ENCODE results near the gene FCHSD2. TPM values are rescaled to one million over a fixed set of nuclear protein-coding genes. Genes with fewer than 3 reads are reported as not detected.

The FCHSD2 gene
- total RNA-seq, 1 donor from 2014 or later: 31.1 TPM

DNA sequence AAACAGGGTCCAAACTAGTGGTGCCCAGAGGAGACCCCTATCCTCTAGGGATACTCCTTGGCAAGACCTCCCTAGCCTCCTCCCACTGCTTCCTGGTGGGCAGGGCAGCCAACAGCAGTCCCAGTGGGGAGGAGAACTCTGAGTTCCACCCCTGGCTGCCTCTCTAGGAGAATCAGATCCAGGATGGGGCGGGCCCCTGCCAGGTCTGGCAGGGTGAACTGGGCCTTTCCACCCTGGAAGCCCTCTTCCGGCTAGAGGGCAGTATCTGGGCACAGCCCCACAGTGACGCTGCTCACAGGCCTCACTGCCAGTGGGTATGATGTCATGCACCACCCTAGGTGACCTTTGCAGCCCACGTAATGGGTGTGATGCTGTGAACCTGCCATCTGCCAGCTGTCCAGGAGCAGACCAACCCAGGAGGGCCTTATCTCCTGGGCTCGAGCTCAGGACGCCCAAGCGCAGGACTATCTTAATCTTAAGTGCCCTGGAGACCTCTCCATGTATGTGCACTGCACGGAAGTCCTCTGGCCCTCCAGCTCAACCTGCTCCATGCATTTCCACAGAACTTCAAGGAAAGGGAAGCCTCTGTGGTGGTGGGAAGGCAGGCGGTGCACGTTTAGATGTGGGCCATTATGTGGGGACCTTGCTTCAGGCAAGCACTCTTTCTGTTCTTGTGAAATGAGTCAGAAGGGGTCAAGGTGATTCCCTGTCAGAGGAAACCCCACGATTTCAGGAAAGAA lies 31.8 kb upstream of the FCHSD2 start:
- intact Hi-C loops (cut with micrococcal nuclease): no loop called here

DNA sequence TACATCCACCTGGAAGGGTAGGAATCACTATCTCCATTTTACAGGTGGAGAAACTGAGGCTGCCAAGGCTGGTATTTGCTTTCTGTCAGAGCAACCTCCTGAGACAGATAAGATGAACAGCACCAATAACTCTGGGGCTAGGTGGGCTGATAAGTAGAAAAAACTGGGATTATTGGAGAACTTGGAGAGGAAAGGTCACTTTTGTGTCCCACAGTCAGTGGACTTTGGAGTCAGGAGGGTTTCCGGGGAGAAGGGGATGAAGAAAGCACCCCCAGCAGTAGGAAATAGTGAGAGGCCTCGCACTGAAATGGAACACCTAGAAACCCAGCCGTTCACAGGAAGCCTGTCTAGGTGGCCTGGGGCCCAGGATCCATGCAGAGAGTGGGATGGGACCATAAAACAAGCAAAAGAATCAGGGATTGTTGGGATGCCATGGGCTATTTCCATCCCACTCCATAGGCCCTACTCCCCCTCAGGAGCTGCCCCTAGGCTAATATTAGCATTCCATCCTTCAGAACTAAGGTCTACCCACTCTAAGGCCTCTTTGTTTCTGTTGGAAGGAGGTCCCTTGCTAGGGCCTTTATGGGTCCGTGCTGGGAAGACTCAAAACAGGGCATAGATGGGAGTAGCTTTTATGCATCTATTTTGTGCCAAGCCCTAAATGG lies 31.0 kb upstream of the FCHSD2 start:
- intact Hi-C loops (cut with micrococcal nuclease): no loop called here

DNA sequence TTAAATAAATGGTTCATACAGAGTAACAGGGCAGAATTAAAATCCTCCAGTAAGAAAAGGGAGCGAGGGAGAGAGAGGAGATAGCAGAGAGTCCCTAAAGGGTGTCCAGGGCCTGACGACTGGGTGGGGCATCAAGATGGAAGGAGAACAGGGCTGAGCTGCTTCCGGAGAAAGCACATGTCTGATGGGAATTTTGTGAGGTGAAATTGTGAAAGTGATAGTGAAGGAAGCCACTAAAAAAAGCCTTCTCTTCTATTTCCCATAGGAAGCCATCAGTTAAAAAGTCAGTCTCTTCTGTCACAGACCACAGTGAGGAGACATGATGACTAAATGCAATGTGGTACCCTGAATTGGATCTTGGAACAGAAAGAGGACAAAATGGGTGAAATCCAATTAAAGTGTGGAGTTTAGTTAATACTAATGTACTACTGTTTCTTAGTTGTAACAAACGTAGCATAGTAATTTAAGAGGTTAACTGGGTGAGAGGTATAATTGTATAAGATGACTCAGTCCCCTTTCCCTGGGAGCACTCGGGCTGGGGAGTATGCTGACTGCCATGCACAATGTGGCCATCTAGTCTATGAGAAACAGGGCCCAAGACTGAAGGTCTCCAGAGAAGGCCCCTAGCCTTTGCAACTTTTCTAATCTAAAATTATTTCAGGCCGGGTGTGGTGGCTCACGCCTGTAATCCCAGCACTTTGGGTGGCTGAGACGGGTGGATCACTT lies 29.5 kb upstream of the FCHSD2 start:
- intact Hi-C loops (cut with micrococcal nuclease): no loop called here

DNA sequence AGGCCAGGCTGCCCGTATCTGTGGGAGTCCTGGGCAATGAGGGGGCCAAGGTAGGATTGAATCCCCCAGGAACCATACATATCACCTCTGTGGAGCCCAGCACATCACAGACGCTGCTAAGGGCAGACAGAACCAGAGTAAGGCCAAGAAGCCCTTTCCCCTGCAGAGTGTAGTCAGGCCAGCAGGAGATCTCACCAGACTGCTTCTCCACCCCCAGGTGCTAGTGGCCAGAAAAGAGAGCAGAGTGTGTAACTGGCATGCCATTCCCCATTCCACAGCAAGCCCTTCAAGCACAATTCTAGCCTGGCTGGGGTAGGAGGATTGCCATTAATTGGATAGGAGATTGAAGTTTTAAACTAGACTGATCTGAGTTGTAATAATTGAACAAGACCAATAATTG lies 28.0 kb upstream of the FCHSD2 start:
- intact Hi-C loops (cut with micrococcal nuclease): no loop called here

DNA sequence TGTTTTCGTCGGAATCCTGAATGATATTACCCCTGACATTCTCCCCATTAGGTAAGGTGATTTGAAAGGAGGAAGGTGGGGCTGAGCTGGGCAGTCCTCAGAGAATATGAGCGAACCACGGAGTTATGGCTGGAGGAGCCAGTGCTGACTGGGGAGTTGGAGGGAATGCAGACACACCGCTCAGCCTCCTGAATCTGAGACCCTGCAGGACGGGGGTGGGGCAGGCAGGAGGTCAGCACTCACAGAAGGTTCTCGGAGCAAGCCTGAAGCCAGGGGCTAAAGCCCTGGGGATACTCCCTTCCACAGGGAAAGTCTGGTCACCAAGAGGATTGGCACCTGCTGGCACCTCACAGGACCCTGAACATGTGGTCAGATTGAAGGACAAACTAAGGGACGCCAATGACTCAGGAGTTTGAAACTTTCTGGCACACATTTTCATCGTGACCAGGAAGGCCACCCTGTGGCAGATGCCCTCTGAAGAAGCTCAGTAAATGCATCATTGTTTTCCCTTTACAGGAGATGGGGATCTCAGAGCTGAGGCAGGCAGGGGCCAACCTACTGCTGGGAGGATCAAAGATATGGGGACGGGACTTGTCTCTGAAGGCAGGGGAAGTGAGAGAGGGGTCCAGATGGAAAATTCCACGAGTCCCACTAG lies 26.9 kb upstream of the FCHSD2 start:
- intact Hi-C loops (cut with micrococcal nuclease): no loop called here

DNA sequence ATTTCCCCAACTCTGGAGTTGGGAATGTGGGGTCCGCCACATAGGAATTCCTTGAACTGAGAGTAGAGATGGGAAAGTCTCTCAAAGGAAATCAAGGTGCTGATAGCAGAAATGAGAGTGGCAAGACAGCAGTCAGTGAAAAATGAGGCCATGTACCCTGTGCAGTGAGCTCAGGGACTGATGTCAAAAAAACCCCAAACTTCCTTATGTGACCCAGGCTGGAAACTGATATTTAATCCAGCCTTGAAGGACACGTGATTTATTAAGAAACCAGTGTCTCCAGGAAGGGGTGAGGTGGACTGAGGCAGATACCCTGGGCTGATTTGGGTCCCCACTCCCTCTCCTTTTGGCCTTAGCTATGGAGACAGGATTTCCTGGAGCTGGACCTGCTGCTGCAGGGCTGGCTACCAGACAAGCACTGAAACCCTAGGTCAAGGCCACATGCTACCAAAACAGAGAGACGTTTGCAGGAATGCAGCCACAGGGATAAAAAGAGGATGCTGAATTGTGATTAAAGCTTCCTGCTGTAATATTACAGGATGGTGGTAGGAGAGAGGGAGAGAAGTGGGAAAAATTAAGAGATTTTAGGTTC lies 25.3 kb upstream of the FCHSD2 start:
- intact Hi-C loops (cut with micrococcal nuclease): no loop called here

DNA sequence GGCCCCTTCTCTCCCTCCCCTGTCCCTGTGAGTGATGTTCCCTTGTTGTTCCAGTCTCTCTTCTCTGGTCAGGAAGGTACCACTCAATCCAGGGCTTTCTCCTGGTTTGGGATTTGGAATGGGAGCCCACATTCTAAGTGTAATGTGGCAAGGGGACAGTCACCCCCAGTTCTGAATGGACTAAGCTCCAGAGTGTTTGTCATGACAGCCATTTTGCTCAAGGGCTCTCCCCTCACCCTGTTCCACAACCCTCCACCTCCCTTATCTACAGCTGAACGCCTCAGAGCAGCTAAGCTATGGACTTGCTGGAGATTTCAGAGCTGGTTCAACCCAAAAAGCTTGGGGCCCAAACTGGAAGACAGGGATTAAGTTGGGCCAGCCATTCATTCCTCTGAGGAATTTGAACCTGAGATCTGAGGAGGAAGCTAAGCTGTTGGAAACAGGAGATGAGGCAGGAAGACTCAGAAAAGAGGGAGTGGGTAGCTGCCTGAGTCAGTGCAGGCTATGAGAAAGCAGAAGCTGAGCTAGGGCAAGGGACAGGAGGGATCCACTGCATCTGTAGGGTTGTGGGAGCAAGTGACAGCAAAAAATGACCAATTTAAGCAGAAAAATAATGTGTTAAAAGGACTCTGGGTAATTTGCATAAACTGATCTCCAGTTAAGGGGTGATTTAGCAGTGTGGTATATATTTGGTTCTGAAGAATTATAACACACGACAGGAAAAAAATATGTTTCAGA lies 22.9 kb upstream of the FCHSD2 start:
- intact Hi-C loops (cut with micrococcal nuclease): no loop called here

DNA sequence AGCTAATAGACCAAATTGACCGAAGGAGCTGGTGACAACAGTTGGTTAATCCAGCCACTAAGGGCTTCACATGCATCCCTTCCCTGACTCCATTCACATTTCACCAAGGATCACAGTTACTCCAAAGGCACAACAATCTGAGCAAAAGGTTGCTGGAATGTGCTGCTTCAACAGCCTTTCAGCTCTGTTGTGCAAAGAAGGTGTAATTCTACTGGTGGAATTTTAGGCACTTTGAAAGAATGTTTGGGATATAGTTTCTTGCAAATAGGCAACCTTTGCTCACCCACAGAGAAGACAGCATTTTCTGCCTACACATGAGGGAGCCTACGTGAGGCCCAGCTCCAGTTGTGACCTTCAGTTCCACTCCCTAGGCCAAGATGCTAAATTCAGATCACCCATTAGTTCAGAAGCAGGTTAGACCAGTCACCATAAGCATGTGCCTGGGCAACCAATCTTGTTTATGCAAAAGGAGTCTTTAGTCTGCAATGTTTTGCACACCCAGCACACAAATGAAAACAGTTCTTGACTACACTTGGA lies 21.6 kb upstream of the FCHSD2 start:
- intact Hi-C loops (cut with micrococcal nuclease): no loop called here

DNA sequence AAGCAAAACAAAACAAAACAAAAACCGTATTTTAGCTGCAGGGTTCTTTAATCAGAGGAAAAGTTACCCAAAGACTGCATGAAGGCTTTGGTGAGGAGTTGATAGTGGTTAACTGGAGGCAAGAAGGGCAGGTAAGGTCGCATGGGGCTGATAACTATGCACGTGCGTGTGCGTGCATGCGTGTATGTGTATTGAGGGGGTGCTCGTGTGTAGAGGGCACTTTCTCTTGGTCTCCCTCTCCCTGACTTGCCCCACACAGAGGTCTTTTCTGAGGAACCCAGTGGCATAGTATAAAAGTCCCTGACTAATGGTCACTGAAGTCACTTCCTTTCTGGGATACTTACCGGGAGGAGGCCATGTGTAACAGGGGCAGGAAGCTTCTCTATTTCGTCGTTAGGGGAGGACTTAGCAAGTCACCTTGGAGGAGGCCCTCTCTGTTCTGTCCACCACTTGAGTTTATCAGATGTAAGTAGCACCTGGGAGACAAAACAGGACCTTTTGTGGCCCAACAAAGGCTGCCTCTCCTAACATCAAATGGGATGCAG lies 20.1 kb upstream of the FCHSD2 start:
- intact Hi-C loops (cut with micrococcal nuclease): no loop called here

DNA sequence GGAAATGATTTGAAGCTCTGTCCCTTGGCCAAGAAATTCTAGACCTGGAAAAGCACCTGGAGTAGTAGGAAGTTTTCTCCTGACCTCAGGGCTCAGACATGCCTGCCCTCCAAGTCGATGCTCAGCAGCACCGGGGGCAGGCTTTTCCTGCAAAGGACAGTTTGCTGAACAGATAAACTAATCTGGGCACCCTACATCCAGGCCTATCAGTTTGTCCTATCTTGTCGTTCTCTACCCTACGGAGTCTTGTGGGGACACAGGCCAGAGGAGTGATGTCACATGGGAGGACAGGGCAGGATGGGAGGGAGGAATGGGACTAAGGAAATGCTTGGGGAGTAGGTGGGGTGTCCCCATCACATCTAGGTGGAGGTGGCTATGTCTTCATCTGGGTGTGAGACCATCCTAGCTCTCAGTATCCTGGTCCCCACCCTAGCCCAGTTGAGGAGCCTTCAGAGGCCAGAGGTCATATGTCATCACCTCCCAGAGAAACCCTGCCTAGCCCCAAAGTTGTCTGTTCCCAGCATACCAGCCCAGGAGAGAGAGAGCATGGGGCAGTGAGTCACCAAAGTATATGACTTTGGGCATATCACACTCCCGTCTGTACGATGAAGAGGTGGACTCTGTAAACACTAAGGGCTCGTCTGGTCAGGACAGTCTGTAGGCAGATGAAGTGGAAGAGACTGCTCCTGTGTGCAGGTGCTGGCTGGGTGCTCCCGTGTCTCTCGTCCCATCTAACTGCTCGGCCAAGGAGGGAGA lies 18.1 kb upstream of the FCHSD2 start:
- intact Hi-C loops (cut with micrococcal nuclease): no loop called here

DNA sequence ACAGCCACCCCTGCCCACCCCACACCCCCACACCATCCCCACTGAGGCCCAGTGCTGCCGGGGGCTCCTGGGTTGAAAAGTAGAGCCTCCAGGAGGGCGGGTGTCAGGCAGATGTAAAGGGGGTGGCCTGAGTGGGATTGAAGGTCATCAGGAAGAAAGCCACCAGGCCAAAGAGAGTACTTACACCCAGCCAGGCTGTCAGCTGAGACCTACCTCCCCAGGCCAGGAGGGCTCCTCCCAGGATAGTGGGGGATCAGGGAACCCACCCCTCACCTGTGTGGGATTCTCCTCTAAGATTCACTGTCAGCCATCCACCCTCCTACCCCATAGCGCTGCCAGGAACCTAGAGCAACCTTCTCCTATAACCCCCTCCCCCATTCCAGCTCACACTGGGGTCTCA lies 17.2 kb upstream of the FCHSD2 start:
- intact Hi-C loops (cut with micrococcal nuclease): no loop called here

DNA sequence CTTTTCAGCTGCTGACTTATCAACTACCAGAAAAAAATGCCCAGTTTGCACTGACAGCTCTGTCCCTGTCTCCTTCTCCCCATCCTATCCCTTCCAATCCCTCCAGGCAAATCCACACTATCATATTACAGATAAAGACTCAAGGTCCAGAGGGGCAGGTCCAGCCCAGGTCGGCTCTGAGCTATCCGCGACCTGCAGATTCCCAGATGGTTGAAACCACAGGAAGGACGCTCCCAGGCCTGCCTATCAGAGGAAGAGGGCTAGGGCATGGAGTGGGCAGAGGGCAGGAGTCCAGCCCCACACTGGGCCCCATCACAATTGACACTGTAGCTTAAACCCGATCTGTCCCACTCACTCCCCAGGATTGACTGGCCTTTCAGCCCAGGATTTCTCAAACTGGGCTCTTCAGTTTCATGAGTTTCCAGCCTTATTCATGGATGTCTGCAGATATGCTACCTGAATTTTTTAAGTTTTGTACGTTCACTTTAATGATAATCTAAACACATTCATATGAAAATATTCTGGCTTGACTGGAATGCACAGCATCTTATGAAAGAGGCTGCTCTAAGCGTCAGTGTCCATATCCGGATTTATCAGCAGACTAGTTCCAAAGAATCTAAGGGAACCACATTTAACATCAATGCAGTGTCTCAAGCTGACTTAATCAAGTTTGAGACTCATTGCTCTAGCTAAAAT lies 16.4 kb upstream of the FCHSD2 start:
- intact Hi-C loops (cut with micrococcal nuclease): no loop called here

DNA sequence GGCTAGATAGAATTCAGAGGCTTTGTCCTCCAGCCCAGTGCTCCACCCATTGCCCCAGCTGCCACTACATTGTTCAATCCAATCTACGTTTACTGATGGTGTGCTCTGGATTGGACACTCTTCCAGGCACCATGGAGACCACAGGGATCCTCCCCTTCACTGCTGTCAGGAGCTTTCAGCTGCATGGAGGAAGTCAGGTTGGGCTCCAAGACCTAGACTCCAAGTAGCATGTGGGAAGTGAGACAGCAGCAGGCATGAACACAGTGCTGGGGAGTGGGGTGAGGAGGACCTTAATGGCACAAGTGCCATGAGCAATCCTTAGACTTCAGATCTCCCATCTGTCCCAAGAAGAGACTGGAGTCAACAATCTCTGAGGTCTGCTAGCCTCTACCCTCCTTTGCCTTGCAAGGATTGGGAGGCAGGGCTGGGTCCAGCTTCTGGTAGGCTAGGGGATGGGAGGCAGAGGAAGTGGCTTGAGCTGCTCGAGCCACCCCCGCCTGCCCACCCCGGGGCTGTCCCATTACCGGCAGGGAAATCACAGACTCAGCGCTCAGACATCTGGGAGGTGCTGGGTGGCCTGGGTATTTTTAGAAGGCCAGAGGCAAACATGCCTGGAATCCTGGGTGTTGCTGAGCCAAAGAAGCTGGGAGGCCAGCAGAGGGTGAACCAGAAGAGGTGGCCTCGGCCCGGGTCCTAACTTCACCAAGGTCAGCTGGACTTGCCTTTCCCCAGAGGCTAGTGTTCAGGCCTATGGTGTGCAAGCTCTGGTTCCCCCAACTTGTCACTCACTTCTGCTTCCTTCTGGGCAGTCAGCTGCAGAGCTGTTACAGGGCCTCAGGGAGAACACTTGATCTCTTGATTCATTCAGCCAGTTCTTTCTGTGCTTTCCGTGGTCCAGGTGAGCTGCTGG lies 15.2 kb upstream of the FCHSD2 start:
- intact Hi-C loops (cut with micrococcal nuclease): no loop called here

DNA sequence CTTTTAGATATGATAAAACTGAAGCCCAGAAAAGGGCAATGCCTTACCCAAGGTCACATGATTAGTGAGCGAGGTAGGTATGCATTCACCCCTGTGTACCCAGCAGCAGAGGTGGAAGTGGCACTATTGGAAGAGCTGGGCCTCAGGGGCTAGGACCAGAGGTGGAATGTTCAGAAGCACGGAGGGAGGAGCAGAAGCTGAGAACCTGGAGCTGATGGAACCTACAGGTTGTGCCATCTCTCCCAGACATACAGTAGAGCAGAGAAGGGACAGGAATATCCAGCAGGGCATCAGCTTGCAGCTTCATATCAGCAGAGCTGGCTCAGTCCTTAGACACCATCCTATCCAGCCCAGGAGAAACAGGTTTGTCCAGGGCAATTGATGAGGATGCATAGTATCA lies 14.6 kb upstream of the FCHSD2 start:
- intact Hi-C loops (cut with micrococcal nuclease): no loop called here

DNA sequence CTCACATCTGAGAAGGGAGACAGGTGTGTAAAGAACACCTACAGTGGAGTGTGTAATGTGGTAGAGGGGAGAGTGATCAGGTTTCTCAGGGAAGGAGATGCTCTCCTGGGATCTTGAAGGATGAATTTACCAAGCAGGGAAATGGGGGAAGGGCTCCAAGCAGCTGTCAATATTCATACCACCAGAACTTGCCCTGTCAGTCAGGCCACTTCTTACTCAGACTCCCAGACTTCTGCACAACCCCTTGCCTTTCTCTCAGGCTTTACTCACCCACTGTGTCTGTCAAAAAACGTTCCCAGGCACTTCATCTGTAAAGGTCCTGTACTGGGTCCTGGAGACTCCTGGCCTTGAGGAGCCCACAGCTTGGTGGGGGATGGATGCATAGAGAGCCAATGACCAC lies 14.0 kb upstream of the FCHSD2 start:
- intact Hi-C loops (cut with micrococcal nuclease): no loop called here

DNA sequence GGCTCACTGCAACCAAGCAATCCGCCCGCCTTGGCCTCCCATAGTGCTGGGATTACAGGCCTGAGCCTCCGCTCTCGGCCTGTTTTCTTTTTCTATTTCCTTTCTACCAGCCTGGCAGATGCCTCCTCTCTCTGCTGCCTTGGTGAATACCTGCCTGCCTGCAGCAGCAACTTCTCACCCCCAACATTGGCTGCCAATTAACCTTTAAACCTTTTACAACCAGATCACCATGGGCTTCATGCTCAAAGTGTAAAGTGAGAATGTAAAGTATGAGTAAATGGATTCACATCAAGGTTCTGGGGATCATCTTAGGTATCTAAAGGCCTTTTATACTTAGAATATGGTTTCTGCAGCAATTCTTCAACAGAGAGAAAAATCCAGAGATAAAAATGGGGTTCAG lies 13.0 kb upstream of the FCHSD2 start:
- intact Hi-C loops (cut with micrococcal nuclease): no loop called here

DNA sequence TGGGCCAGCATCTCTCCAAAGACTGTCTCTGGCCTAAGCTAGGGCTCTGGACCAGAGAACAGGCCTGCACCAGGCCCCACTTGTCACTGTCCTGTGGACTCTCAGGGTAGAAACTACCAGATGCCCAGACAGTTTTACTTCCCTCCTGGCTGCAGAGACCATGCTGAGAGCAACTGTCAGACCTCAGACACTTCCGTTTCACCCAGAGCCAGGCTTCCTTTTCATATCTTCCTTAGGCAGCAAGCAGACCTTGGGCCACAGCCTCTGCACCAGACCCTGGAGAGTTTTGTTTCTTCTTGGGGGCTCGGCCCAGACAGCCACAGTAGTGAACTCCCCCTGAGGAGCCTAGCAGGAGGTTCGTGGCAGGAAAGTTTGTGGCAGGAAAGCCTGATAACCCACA lies 12.1 kb upstream of the FCHSD2 start:
- intact Hi-C loops (cut with micrococcal nuclease): no loop called here

Measured in T-helper 2 cell treated with Interferon-gamma antibody and Interleukin-4, amounts not matched to agents 100 ng/mL and 5 ng/mL, for 36 hours (primary cell).